Activated CD8-positive, alpha-beta memory T cell treated with anti-CD3 and anti-CD28 coated beads, Interleukin-2, amount 10 ng/mL, durations not matched to agents 7 days and 5 days (primary cell): ENCODE data around the gene LSAMP. TPM values are rescaled to one million over a fixed set of nuclear protein-coding genes. Genes with fewer than 3 reads are reported as not detected.
"Not testable (repeated sequence)": the region's sequence is repeated elsewhere in the genome, so short reads cannot be mapped to it uniquely, and the experiment has no call there.

Experiments
- ATAC-seq: fragments of 150-1000 bp; cut with Tn5 transposase; one replicate; pipeline ENCODE4 v1.10.0; 2021; ENCODE audit warnings: moderate library complexity
- CTCF ChIA-PET: fragments of 350-600 bp; sonication (Branson Sonifier 250); formaldehyde crosslinking; loops from one replicate; lab custom pipeline; 2021; ENCODE audit warnings: antibody characterized with exemption; lab: Charles Lee
- DNase-seq: peaks from one replicate; pipeline ENCODE4 v3.0.0-alpha.2; 2020
- H3K27ac Mint-ChIP-seq: one replicate; pipeline ENCODE4 v1.8.0; 2021; ENCODE audit warnings: mild to moderate bottlenecking, mixed read lengths
- H3K27me3 Mint-ChIP-seq: one replicate; pipeline ENCODE4 v1.8.0; 2021; ENCODE audit warnings: mixed read lengths
- H3K36me3 Mint-ChIP-seq: one replicate; pipeline ENCODE4 v1.8.0; 2021; ENCODE audit warnings: mild to moderate bottlenecking, mixed read lengths
- H3K4me1 Mint-ChIP-seq: one replicate; pipeline ENCODE4 v1.8.0; 2021; ENCODE audit warnings: mixed read lengths
- H3K4me3 Mint-ChIP-seq: one replicate; pipeline ENCODE4 v1.8.0; 2021; ENCODE audit warnings: mild to moderate bottlenecking, moderate library complexity, mixed read lengths
- H3K9me3 Mint-ChIP-seq: one replicate; pipeline ENCODE4 v1.8.0; 2022; ENCODE audit warnings: low read depth, mixed read lengths
- total RNA-seq, 2 experiments: library from RNA; stranded (reverse); gene quantifications; one replicate each; pipeline ENCODE4 v1.2.3, GENCODE V29; 2021

The LSAMP gene
- total RNA-seq, 2 experiments from 2014 or later, result not detected

GRCh38 chr3:115758076-115758763 is 687.1 kb downstream of the LSAMP start:
- no peak for ATAC-seq
- Mint-ChIP-seq H3K4me3 (no peak overlapping the region), H3K4me1 (no peaks in the 10 kb centered on the region), H3K27ac (no peak overlapping the region), H3K36me3 (no peaks in the 10 kb centered on the region), H3K9me3 (no peaks in the 10 kb centered on the region), H3K27me3 (peaks cover 22% of the 10 kb centered on the region)
- CTCF ChIA-PET, result interaction anchor here (1.2 kb wide), 1 partner anchor 9 kb away, joined by 4 read pairs; no protein-coding TSS in a partner anchor
- DNase-seq, result no peak

GRCh38 chr3:115752978-115753377 is 692.3 kb downstream of the LSAMP start:
- H3K36me3 Mint-ChIP-seq, H3K27ac Mint-ChIP-seq, H3K4me1 Mint-ChIP-seq, CTCF ChIA-PET, H3K9me3 Mint-ChIP-seq, ATAC-seq, DNase-seq, H3K4me3 Mint-ChIP-seq: not testable (repeated sequence)
- H3K27me3 Mint-ChIP-seq, result peaks cover 36% of the 10 kb centered on the region
